Measurements from ENCODE around the gene NF2.

The NF2 gene

GRCh38 chr22:29702931-29703501 is 99.6 kb downstream of the NF2 start:
- no peak for DNase-seq (ENCODE audit: low read depth)

GRCh38 chr22:29703569-29704195 is 100.2 kb downstream of the NF2 start:
- DNase-seq (ENCODE audit: low read depth): no peak

GRCh38 chr22:29704528-29705285 is 101.3 kb downstream of the NF2 start:
- no peak for DNase-seq (ENCODE audit: low read depth)

GRCh38 chr22:29705651-29706050 is 102.2 kb downstream of the NF2 start:
- no peak for DNase-seq (ENCODE audit: low read depth)

- DNase-seq (ENCODE audit: low read depth): no peak
Measured at GRCh38 chr22:29706486-29706885, 103.1 kb downstream of the NF2 start.

GRCh38 chr22:29707010-29707409 is 103.6 kb downstream of the NF2 start:
- DNase-seq (ENCODE audit: low read depth): no peak

- no peak for DNase-seq (ENCODE audit: low read depth)
Measured at GRCh38 chr22:29707471-29707870, 104.0 kb downstream of the NF2 start.

- no peak for DNase-seq (ENCODE audit: low read depth)
Measured at GRCh38 chr22:29710193-29710592, 106.8 kb downstream of the NF2 start.

GRCh38 chr22:29710922-29711593 is 107.6 kb downstream of the NF2 start:
- no peak for DNase-seq (ENCODE audit: low read depth)

- DNase-seq (ENCODE audit: low read depth): no peak
Measured at GRCh38 chr22:29712119-29712518, 108.7 kb downstream of the NF2 start.

GRCh38 chr22:29713156-29713727 is 109.8 kb downstream of the NF2 start:
- DNase-seq (ENCODE audit: low read depth): no peak

- DNase-seq (ENCODE audit: low read depth): no peak
Measured at GRCh38 chr22:29715240-29715639, 111.8 kb downstream of the NF2 start.

GRCh38 chr22:29715705-29716104 is 112.3 kb downstream of the NF2 start:
- DNase-seq (ENCODE audit: low read depth): no peak

- peak; percentile 35 for DNase-seq (ENCODE audit: low read depth)
Measured at GRCh38 chr22:29716814-29717545, 113.5 kb downstream of the NF2 start.

- no peak for DNase-seq (ENCODE audit: low read depth)
Measured at GRCh38 chr22:29717789-29718188, 114.4 kb downstream of the NF2 start.

- no peak for DNase-seq (ENCODE audit: low read depth)
Measured at GRCh38 chr22:29718949-29719898, 115.8 kb downstream of the NF2 start.

- no peak for DNase-seq (ENCODE audit: low read depth)
Measured at GRCh38 chr22:29719899-29720645, 116.6 kb downstream of the NF2 start, which contains the start of gene CABP7. CABP7 (plus strand) TSS chr22:29720003; CDS start chr22:29720425, 422 bp downstream.

GRCh38 chr22:29720811-29721323 is 117.4 kb downstream of the NF2 start:
- DNase-seq (ENCODE audit: low read depth): no peak

- DNase-seq (ENCODE audit: low read depth): no peak
Measured at GRCh38 chr22:29722151-29722550, 118.7 kb downstream of the NF2 start.

GRCh38 chr22:29722587-29722986 is 119.2 kb downstream of the NF2 start:
- DNase-seq (ENCODE audit: low read depth): no peak

Measured in non-pigmented ciliary epithelial cell (primary cell).